Activated gamma-delta T cell (primary cell): Measurements from ENCODE around the gene BTD.
"Not testable (repeated sequence)": the region's sequence is repeated elsewhere in the genome, so short reads cannot be mapped to it uniquely, and the experiment has no call there.

ENCODE experiments used
- DNase-seq: peaks from one replicate; lab custom pipeline; 2025; lab: John Stamatoyannopoulos, UW

Gene BTD

GRCh38 chr3:15602816-15603215, 1.3 kb downstream of the BTD start:
- not testable (repeated sequence) for DNase-seq

DNA sequence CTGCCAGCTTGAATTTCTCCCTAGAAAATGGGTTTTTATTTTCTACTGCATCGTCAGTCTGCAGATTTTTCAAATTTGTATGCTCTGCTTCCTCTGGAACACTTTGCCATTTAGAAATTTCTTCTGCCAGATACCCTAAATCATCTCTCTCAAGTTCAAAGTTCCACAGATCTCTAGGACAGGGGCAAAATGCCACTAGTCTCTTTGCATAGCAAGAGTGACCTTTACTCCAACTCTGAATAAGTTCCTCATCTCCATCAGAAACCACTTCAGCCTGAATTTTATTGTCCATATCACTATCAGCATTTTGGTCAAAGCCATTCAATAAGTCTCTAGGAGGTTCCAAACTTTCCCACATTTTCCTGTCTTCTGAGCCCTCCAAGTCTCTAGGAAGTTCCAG, 3.0 kb downstream of the BTD start:
- DNase-seq: not testable (repeated sequence)

DNA sequence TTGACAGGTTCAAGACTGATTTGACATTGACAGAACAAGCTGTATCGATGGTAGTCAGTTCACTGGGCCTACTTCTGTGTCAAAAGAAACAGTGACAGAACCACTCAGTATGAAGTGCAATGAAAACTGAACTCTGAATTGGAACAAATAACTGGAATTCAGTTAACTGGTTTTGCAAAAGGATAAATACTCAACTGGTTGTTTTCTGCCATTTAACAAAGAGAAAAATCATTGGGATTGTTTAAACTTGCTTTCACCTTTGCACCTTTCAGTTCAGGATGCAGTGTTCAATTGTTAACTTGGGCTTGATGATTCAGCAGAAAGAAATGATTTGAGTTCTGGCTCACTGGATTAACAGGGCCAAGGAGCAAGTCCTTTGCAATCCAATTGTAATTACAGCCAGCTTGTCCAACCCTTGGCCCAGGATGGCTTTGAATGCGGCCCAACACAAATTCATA, 4.9 kb downstream of the BTD start:
- DNase-seq: no peak

- DNase-seq: no peak
These were observed 8.7 kb downstream of the BTD start for GRCh38 chr3:15610082-15610759.

DNA sequence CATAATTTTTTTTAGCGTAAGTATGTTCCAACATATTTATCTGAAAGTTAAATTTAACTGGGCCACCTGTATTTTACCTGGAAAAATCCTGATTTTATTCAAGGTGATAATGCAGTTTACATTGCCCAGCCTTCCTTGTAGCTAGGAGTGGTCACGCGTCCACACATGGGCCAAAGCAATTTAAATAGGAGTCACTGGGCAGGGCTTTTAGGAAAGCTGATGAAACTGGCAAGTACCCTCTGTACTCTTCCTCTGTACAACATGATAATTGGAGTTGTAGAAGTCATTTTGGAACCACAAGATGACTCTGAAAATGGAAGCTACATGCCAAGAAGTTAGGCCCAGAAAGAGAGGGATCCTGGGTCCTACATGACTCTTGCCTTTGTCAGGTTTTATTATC, 9.5 kb downstream of the BTD start:
- DNase-seq: no peak

GRCh38 chr3:15612001-15612400, 10.5 kb downstream of the BTD start:
- DNase-seq: no peak

DNA sequence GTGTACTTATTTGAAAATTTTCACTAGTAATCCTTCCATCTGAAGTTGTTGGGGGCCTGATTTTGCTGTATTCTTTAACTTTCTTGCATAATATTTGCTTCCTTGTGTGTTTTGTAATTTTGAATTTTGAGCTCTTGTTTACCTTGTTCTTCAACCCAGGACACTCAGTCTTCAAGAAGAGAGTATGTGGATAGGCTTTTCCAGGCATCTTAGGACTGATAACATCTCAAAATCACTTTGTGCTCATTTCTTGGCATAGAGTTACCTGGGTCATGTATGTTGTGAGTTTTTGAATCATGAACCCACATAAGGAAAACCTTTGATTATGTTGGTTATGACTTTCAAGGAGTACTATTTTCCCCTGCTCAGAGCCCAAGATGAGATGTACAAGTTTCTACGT, 13.4 kb downstream of the BTD start:
- DNase-seq: no peak

GRCh38 chr3:15616053-15616452, 14.5 kb downstream of the BTD start:
- no peak for DNase-seq

- DNase-seq: not testable (repeated sequence)
These were observed 18.3 kb downstream of the BTD start for GRCh38 chr3:15619659-15620464.

- no peak for DNase-seq
These were observed 22.2 kb downstream of the BTD start for GRCh38 chr3:15623535-15624440.

- DNase-seq: no peak
These were observed 27.4 kb downstream of the BTD start for GRCh38 chr3:15628967-15629366.

DNA sequence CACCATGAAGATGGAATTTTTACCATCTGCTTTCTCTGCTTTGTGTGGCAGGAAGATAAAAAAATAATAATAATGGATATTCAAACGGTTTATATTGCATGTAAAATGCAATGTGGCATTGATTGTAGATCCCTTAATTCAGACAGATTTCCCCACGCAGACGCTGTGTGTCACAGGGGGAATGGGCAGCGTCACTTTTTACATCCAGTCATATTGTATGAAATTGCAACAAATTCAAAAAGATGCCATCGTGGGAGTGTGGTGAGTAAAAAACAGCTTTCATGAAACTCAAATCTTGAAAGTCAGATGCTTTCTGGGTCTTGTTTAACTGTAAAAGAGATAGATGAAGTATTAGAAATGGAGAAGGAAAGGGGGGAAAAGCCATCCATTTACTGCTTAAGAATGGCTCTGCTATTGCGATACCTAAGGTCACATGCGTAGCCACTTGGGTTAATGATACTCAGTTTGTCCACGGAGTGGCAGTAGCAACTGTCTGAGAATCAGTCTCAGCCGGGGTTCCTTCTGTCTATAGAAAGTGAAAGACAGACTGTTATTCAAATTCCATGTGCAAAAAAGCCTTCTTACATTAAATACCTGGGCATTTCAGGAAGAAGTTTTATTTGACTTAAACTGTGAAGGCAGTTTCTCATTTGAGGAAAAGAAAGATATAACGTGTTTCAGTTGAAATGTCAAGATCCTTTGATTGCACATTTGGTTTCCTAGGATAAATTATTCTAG, 28.5 kb downstream of the BTD start:
- DNase-seq: no peak

GRCh38 chr3:15630646-15631350, 29.3 kb downstream of the BTD start:
- no peak for DNase-seq

DNA sequence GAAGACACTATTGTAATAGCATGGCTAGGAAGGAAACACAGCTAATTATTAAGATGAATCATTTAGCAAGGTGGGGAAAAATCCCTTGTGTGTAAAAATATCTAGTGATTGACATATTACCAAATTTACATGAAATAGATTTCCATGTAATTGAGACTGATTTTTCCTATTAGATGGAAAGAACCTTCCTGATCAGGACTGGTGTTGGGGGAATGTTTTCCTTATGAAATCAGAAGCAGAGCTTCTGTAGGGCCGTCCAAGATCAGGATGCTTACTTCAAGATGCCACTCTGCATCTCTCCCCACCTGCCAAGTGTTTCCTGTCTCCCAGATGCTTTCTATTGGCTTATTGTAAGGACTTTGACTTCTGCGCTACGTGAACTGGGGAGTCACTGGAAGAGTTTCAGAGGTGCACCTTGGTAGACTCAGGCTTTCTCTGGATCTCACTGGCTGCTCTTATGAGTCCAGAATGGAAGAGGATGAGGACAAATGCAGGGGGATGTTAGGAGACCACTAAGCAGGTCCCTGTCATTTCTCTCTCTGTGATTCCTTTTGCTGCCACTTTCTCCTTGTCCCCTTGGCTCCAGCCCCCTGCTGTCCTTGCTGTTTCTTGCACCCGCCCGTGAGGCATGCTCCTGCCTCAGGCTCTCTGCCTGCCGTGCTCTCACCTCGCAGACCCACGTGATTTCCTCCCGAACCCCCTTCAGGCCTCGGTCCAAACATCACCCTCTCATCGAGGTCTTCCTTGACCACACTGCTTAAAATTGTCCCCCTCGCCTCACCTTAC, 30.1 kb downstream of the BTD start:
- DNase-seq: no peak

GRCh38 chr3:15632212-15632580, 30.7 kb downstream of the BTD start:
- no peak for DNase-seq

DNA sequence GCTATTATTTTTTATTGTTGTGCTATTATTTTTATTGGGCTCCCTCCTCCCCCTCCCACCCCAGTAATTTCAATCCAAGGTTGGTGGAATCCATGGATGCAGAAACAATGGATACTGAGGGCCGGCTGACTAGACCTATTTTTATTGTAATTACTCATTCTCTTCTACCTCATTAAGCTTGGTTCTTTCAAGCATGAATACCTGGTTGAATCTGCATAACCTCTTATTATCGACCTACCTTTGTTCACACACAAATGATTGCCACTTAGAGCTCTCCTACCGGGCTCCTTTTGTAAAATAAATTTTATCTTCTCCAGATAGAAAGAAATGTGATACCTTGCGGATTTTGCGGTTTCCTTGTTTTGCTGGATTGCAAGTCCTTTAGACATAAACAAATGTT, 31.6 kb downstream of the BTD start:
- DNase-seq: no peak

DNA sequence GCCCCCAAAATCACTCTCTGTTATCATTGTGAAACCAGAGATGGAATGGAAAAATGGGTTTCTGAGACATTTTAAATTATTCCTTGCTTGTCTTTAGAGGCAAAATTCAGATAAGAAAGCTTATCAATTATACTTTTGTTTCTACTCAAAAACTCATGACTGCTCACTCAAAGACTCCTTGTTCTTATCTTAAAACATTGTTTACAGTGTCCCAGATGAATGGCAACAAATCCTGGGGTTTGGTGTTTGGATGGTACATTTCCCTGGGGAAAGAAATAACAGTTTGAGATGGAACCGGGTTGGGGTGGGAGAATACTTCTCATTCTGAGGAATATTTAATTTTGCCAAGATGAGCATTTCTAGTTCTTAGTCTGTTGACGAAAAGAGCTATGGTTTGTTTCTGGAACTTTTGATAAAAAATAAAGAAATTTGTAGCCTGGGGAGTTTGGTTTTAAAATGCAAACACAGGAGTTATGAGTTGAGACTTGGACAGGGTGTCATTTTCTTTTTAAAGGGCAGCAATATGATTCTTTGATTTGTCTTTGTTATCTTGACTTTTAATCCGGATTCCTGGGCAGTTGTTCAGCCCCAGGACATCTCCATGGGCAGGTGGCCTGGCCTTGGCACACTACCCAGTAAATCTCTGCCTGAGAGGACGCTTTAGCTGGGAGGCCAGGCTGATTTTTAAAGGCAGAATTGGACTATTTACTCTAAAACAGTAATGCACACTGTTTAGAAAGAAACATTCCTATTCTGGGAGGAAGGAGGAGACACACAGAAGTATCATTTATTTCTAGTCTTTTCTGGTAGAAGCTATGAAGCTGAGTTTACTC, 32.4 kb downstream of the BTD start:
- no peak for DNase-seq

GRCh38 chr3:15634671-15635070, 33.1 kb downstream of the BTD start:
- DNase-seq: no peak

- DNase-seq: no peak
These were observed 33.6 kb downstream of the BTD start for GRCh38 chr3:15635121-15635661.
